KMS-11 (cell line): Measurements from ENCODE around the gene RSPH1.

Experiments used
- H2AFZ ChIP-seq: fragments of 200-600 bp; sonication (generic); 2 replicates; pipeline ENCODE4 v1.6.1; 2016; ENCODE audit warnings: antibody characterized with exemption, mixed run types, low read depth
- H3K27ac ChIP-seq: fragments of 200-600 bp; sonication (generic); 2 replicates; pipeline ENCODE4 v1.6.1; 2016; ENCODE audit warnings: mild to moderate bottlenecking, mixed run types
- H3K27me3 ChIP-seq: fragments of 200-600 bp; sonication (generic); 2 replicates; pipeline ENCODE4 v1.6.1; 2017; ENCODE audit warnings: mild to moderate bottlenecking, low read depth, mixed run types, moderate library complexity; ENCODE audit not compliant: insufficient read depth
- H3K36me3 ChIP-seq: fragments of 200-600 bp; sonication (generic); 2 replicates; pipeline ENCODE4 v1.6.1; 2017; ENCODE audit warnings: mild to moderate bottlenecking, mixed run types; ENCODE audit not compliant: insufficient read depth
- H3K4me1 ChIP-seq: fragments of 200-600 bp; sonication (generic); 2 replicates; pipeline ENCODE4 v1.6.1; 2016; ENCODE audit warnings: mild to moderate bottlenecking, low read depth, mixed run types; ENCODE audit not compliant: poor library complexity, severe bottlenecking
- H3K4me2 ChIP-seq: fragments of 200-600 bp; sonication (generic); 2 replicates; pipeline ENCODE4 v1.7.0; 2016; ENCODE audit warnings: mild to moderate bottlenecking, mixed run types
- H3K4me3 ChIP-seq: fragments of 200-600 bp; sonication (generic); IDR thresholded peaks from 2 replicates; pipeline ENCODE4 v1.6.1; 2017; ENCODE audit warnings: low read depth, low read length, mixed read lengths; ENCODE audit not compliant: insufficient read depth
- H3K79me2 ChIP-seq: fragments of 200-600 bp; sonication (generic); 2 replicates; pipeline ENCODE4 v1.6.1; 2016; ENCODE audit warnings: low read depth, mixed run types; ENCODE audit not compliant: insufficient read depth
- H3K9ac ChIP-seq: fragments of 200-600 bp; sonication (generic); 2 replicates; pipeline ENCODE4 v1.6.1; 2016; ENCODE audit warnings: mild to moderate bottlenecking, mixed run types
- H4K20me1 ChIP-seq: fragments of 200-600 bp; sonication (generic); 2 replicates; pipeline ENCODE4 v1.6.1; 2016; ENCODE audit warnings: mild to moderate bottlenecking, mixed run types; ENCODE audit not compliant: insufficient read depth
- CTCF ChIP-seq: fragments of 200-600 bp; sonication (generic); conservative IDR thresholded peaks from 2 replicates; pipeline ENCODE4 v1.6.1; 2017; ENCODE audit warnings: low read depth, mild to moderate bottlenecking, antibody characterized with exemption, low read length, moderate library complexity, mixed read lengths

RSPH1 gene

GRCh38 chr21:42475036-42475435 lies 21.0 kb downstream of the RSPH1 start:
- H3K4me1 ChIP-seq: no peaks in the 10 kb centered on the region
- H2AFZ ChIP-seq: no peak overlapping the region
- H3K27ac ChIP-seq: no peak overlapping the region
- H3K4me3 ChIP-seq: no peak overlapping the region
- H3K4me2 ChIP-seq: no peak overlapping the region
- no peak for TF ChIP-seq CTCF
- H3K9ac ChIP-seq: no peak overlapping the region
- H3K36me3 ChIP-seq: no peaks in the 10 kb centered on the region
- no peaks in the 10 kb centered on the region for H4K20me1 ChIP-seq
- no peaks in the 10 kb centered on the region for H3K79me2 ChIP-seq
- H3K27me3 ChIP-seq: no peaks in the 10 kb centered on the region

GRCh38 chr21:42474043-42474831 lies 21.8 kb downstream of the RSPH1 start:
- Histone ChIP-seq H3K27me3 (no peaks in the 10 kb centered on the region), H3K4me1 (peaks cover 7% of the 10 kb centered on the region), H3K79me2 (no peaks in the 10 kb centered on the region), H3K4me3 (no peak overlapping the region), H3K9ac (no peak overlapping the region), H4K20me1 (no peaks in the 10 kb centered on the region), H3K36me3 (no peaks in the 10 kb centered on the region), H2AFZ (no peak overlapping the region), H3K4me2 (no peak overlapping the region), H3K27ac (no peak overlapping the region)
- TF ChIP-seq CTCF: no peak

GRCh38 chr21:42473498-42474042 lies 22.5 kb downstream of the RSPH1 start:
- Histone ChIP-seq H3K36me3 (no peaks in the 10 kb centered on the region), H2AFZ (no peak overlapping the region), H4K20me1 (no peaks in the 10 kb centered on the region), H3K4me1 (peaks cover 14% of the 10 kb centered on the region), H3K9ac (no peak overlapping the region), H3K27ac (no peak overlapping the region), H3K79me2 (no peaks in the 10 kb centered on the region), H3K27me3 (no peaks in the 10 kb centered on the region), H3K4me2 (no peak overlapping the region), H3K4me3 (no peak overlapping the region)
- TF ChIP-seq CTCF: no peak

- H3K9ac ChIP-seq: no peak overlapping the region
- H3K4me2 ChIP-seq: no peak overlapping the region
- no peak overlapping the region for H3K4me3 ChIP-seq
- H4K20me1 ChIP-seq: no peaks in the 10 kb centered on the region
- H3K79me2 ChIP-seq: no peaks in the 10 kb centered on the region
- no peak overlapping the region for H2AFZ ChIP-seq
- H3K27me3 ChIP-seq: no peaks in the 10 kb centered on the region; the same call in 1 of the 2 replicates
- TF ChIP-seq CTCF: no peak
- no peak overlapping the region for H3K27ac ChIP-seq
- no peaks in the 10 kb centered on the region for H3K36me3 ChIP-seq
- H3K4me1 ChIP-seq: peaks cover 24% of the 10 kb centered on the region
Observed at GRCh38 chr21:42472521-42472920, 23.5 kb downstream of the RSPH1 start.
